Liver (tissue), 9 donors: Measurements from ENCODE around the gene ZNF485. TPM values are rescaled to one million over a fixed set of nuclear protein-coding genes. Genes with fewer than 3 reads are reported as not detected.
"Not testable (repeated sequence)": the region's sequence is repeated elsewhere in the genome, so short reads cannot be mapped to it uniquely, and the experiment has no call there.

Source experiments
- DNase-seq: peaks from one replicate; pipeline ENCODE4 v3.0.0-alpha.2; 2017; ENCODE audit warnings: low spot score
- H3K27ac ChIP-seq, 2 donors: one replicate each; pipeline ENCODE4 v1.7.0; 2013; ENCODE audit warnings: inconsistent platforms in 2 of 2, low read length in 2 of 2, control low read depth in 1 of 2, low read depth in 1 of 2, mild to moderate bottlenecking in 1 of 2
- H3K27me3 ChIP-seq, 4 donors: one replicate each; pipeline versions ENCODE4 v1.6.1 to v1.7.0; 2013; ENCODE audit warnings: low read length in 3 of 4, inconsistent platforms in 1 of 4, mild to moderate bottlenecking in 1 of 4, moderate library complexity in 1 of 4; ENCODE audit not compliant: control insufficient read depth in 4 of 4, insufficient read depth in 4 of 4
- H3K36me3 ChIP-seq, 4 donors: one replicate each; pipeline versions ENCODE4 v1.6.1 to v1.7.0; 2013; ENCODE audit warnings: low read length in 3 of 4, mild to moderate bottlenecking in 3 of 4, low read depth in 1 of 4, moderate library complexity in 1 of 4; ENCODE audit not compliant: control insufficient read depth in 4 of 4, insufficient read depth in 3 of 4
- H3K4me1 ChIP-seq, 4 donors: one replicate each; pipeline versions ENCODE4 v1.6.1 to v1.7.0; 2013; ENCODE audit warnings: low read length in 3 of 4, mild to moderate bottlenecking in 3 of 4, moderate library complexity in 1 of 4; ENCODE audit not compliant: control insufficient read depth in 4 of 4, insufficient read depth in 4 of 4
- H3K4me3 ChIP-seq, 3 donors: one replicate each; pipeline versions ENCODE4 v1.6.1 to v1.7.0; 2013; ENCODE audit warnings: low read length in 3 of 3, control low read depth in 1 of 3, low read depth in 1 of 3, mild to moderate bottlenecking in 1 of 3
- H3K9ac ChIP-seq, 2 donors: one replicate each; pipeline ENCODE4 v1.7.0; 2013; ENCODE audit warnings: low read length in 2 of 2, mild to moderate bottlenecking in 2 of 2, moderate library complexity in 2 of 2, control low read depth in 1 of 2, low read depth in 1 of 2
- H3K9me3 ChIP-seq, 4 donors: one replicate each; pipeline versions ENCODE4 v1.6.1 to v1.7.0; 2013; ENCODE audit warnings: low read length in 3 of 4; ENCODE audit not compliant: control insufficient read depth in 4 of 4
- ATF3 ChIP-seq: IDR thresholded peaks from 2 replicates; pipeline ENCODE4 v1.6.1; 2016; ENCODE audit warnings: antibody characterized with exemption
- EGR1 ChIP-seq, 2 donors: IDR thresholded peaks; 2 replicates each; pipeline ENCODE4 v1.6.1; 2016 to 2018; ENCODE audit warnings: antibody characterized with exemption in 2 of 2, low read depth in 2 of 2
- FOXA1 ChIP-seq: IDR thresholded peaks from 2 replicates; pipeline ENCODE4 v1.6.1; 2016; ENCODE audit warnings: antibody characterized with exemption
- GABPA ChIP-seq, 2 donors: IDR thresholded peaks in 1 of 2; conservative IDR thresholded peaks in 1 of 2; 2 replicates each; pipeline ENCODE4 v1.6.1; 2016; ENCODE audit warnings: antibody characterized with exemption in 2 of 2, mild to moderate bottlenecking in 1 of 2, moderate library complexity in 1 of 2
- RAD21 ChIP-seq, 2 donors: IDR thresholded peaks; 2 replicates each; pipeline ENCODE4 v1.6.1; 2016; ENCODE audit warnings: antibody characterized with exemption in 2 of 2, mild to moderate bottlenecking in 2 of 2
- REST ChIP-seq: IDR thresholded peaks from 2 replicates; pipeline ENCODE4 v1.6.1; 2016; ENCODE audit warnings: antibody characterized with exemption, mild to moderate bottlenecking
- YY1 ChIP-seq: IDR thresholded peaks from 2 replicates; pipeline ENCODE4 v1.6.1; 2016; ENCODE audit warnings: antibody characterized with exemption, mild to moderate bottlenecking
- WGBS: extraction: QIAGEN DNeasy Blood & Tissue Kit; methylation state at CpG from one replicate; pipeline ENCODE4 v1.1.7; 2013; 5-methylcytosine and 5-hydroxymethylcytosine counted together
- polyA plus RNA-seq, 2 donors: library from polyadenylated mRNA; stranded (reverse) in 1 of 2; unstranded in 1 of 2; fragments of 200-250 nt in 1 of 2; fragments of >200 nt in 1 of 2; fragmentation: Nextera tagmentation in 1 of 2; extraction: Ambion mirVana in 1 of 2; gene quantifications; one replicate each; pipeline versions ENCODE4 v1.2.1 to v1.2.3, GENCODE V29; 2013 to 2015
- total RNA-seq, 2 donors: library from RNA; depleted of rRNA; stranded (reverse); fragments of >200 nt; gene quantifications; one replicate each; pipeline ENCODE4 v1.2.3, GENCODE V29; 2014
- donor health status: healthy.
- donor health status: healthy.
- donor health status: healthy.
- donor health status: healthy.
- donor health status: healthy.

The ZNF485 gene
- total and polyA plus RNA-seq, 4 donors, result 0.92 to 2.4 (median 1.0) TPM

- Histone ChIP-seq H3K4me1 (no peaks in the 10 kb centered on the region), H3K9me3 (peaks cover 0 to 3% (median 0%) of the 10 kb centered on the region in 4 donors), H3K27me3 (no peaks in the 10 kb centered on the region), H3K4me3 (no peak overlapping the region), H3K27ac (no peak overlapping the region), H3K36me3 (no peaks in the 10 kb centered on the region), H3K9ac (no peak overlapping the region)
- 67% methylated on average over 1 of the region's 1 CpG for WGBS
- TF ChIP-seq ATF3 (no peak), GABPA (IDR thresholded peaks at IDR 0.05 in 1 of 2, conservative IDR thresholded peaks at IDR 0.05 in 1 of 2) (no peak), YY1 (no peak), FOXA1 (no peak), REST (no peak)
- DNase-seq, result no peak
Observed at GRCh38 chr10:43627942-43628341, 21.7 kb downstream of the ZNF485 start.

GRCh38 chr10:43628956-43629355 is 22.7 kb downstream of the ZNF485 start:
- H3K9me3 ChIP-seq, result peaks cover 0 to 3% (median 0%) of the 10 kb centered on the region in 4 donors
- H3K36me3 ChIP-seq, result no peaks in the 10 kb centered on the region
- H3K27me3 ChIP-seq, result no peaks in the 10 kb centered on the region
- no peaks in the 10 kb centered on the region for H3K4me1 ChIP-seq
- no peak overlapping the region for H3K27ac ChIP-seq
- WGBS, result 97% methylated on average over 4 of the region's 4 CpGs
- DNase-seq, result no peak
- no peak overlapping the region for H3K9ac ChIP-seq
- no peak for TF ChIP-seq RAD21 (IDR thresholded peaks at IDR 0.05)
- no peak overlapping the region for H3K4me3 ChIP-seq

GRCh38 chr10:43635816-43636215 is 29.6 kb downstream of the ZNF485 start:
- H3K27me3 ChIP-seq, H3K4me1 ChIP-seq, H3K27ac ChIP-seq, H3K9ac ChIP-seq, H3K4me3 ChIP-seq, DNase-seq, H3K36me3 ChIP-seq: not testable (repeated sequence)
- WGBS, result 35% methylated on average over 1 of the region's 1 CpG
- peaks cover 0 to 10% (median 1%) of the 10 kb centered on the region in 4 donors for H3K9me3 ChIP-seq

GRCh38 chr10:43640603-43641002 is 34.4 kb downstream of the ZNF485 start:
- no peaks in the 10 kb centered on the region for H3K4me1 ChIP-seq

More at GRCh38 chr10:43640603-43641002, 34.4 kb downstream of the ZNF485 start:
- H3K4me3 ChIP-seq, result no peak overlapping the region
- no peak overlapping the region for H3K27ac ChIP-seq
- no peak for TF ChIP-seq EGR1 (IDR thresholded peaks at IDR 0.05; ENCODE audit: low read depth in 2 of 2)
- no peaks in the 10 kb centered on the region for H3K27me3 ChIP-seq
- DNase-seq, result no peak
- H3K9me3 ChIP-seq, result peaks cover 30 to 55% (median 34%) of the 10 kb centered on the region in 4 donors
- no peak overlapping the region for H3K9ac ChIP-seq
- H3K36me3 ChIP-seq, result peaks cover 8 to 32% (median 28%) of the 10 kb centered on the region in 4 donors
